Heart left ventricle (tissue), 16 donors: ENCODE measurements around the gene NEK8. TPM values are rescaled to one million over a fixed set of nuclear protein-coding genes. Genes with fewer than 3 reads are reported as not detected.
A peak's percentile ranks its signal among the peaks of the same experiment; 100 is the strongest.

Experiments
- ATAC-seq, 4 donors: fragments of 200-7000 bp; cut with Tn5 transposase; one replicate each; pipeline ENCODE4 v1.9.1; 2020 to 2022; ENCODE audit warnings: moderate library complexity in 4 of 4, mild to moderate bottlenecking in 3 of 4, moderate number of reproducible peaks in 1 of 4
- DNase-seq, 5 donors: peaks; one replicate each; pipeline ENCODE4 v3.0.0-alpha.2; 2020
- H3K27ac ChIP-seq, 12 donors: fragments of 200-600 bp; sonication (generic) in 4 of 12; one replicate each; pipeline versions ENCODE4 v1.5.0 to v1.8.0; 2016 to 2022; ENCODE audit warnings: mild to moderate bottlenecking in 2 of 12
- H3K27me3 ChIP-seq, 9 donors: fragments of 200-600 bp; sonication (generic) in 2 of 9; one replicate each; pipeline versions ENCODE4 v1.5.1 to v1.8.0; 2016 to 2022; ENCODE audit warnings: mild to moderate bottlenecking in 3 of 9
- H3K36me3 ChIP-seq, 9 donors: fragments of 200-600 bp; sonication (generic) in 2 of 9; one replicate each; pipeline versions ENCODE4 v1.5.0 to v1.8.0; 2018 to 2022; ENCODE audit warnings: mild to moderate bottlenecking in 2 of 9
- H3K4me1 ChIP-seq, 12 donors: fragments of 200-600 bp; sonication (generic) in 4 of 12; one replicate each; pipeline versions ENCODE4 v1.5.0 to v1.8.0; 2016 to 2022; ENCODE audit warnings: mild to moderate bottlenecking in 3 of 12
- H3K4me3 ChIP-seq, 12 donors: fragments of 200-600 bp; sonication (generic) in 4 of 12; one replicate each; pipeline versions ENCODE4 v1.5.0 to v1.8.0; 2017 to 2022; ENCODE audit warnings: mild to moderate bottlenecking in 9 of 12, moderate library complexity in 4 of 12
- H3K9me3 ChIP-seq, 12 donors: fragments of 200-600 bp; sonication (generic) in 4 of 12; one replicate each; pipeline versions ENCODE4 v1.5.0 to v1.8.0; 2016 to 2022; ENCODE audit warnings: mild to moderate bottlenecking in 1 of 12
- CTCF ChIP-seq, 12 donors: fragments of 200-600 bp; sonication (generic) in 4 of 12; IDR thresholded peaks; one replicate each; pipeline versions ENCODE4 v1.5.0 to v1.8.0; 2018 to 2022; ENCODE audit warnings: antibody characterized with exemption in 12 of 12, mild to moderate bottlenecking in 5 of 12
- POLR2A ChIP-seq, 2 donors: fragments of 450-650 bp; IDR thresholded peaks; one replicate each; pipeline ENCODE4 v1.6.1; 2017; ENCODE audit warnings: antibody characterized with exemption in 2 of 2, mild to moderate bottlenecking in 2 of 2, moderate library complexity in 2 of 2
- WGBS, 4 donors: extraction: QIAGEN DNeasy Blood & Tissue Kit in 2 of 4; methylation state at CpG; one replicate each; pipeline versions ENCODE4 v1.1.5 to v1.1.7; 2013 to 2018; 5-methylcytosine and 5-hydroxymethylcytosine counted together
- intact Hi-C, 10 donors: fragments of 100-400 bp; cut with DNase I; formaldehyde crosslinking; loops; one replicate each; pipeline versions ENCODE4 v1.11.1 to v1.14.2; 2022
- polyA plus RNA-seq, 2 donors: library from polyadenylated mRNA; stranded (reverse); fragments of 200-250 nt; gene quantifications; one replicate each; pipeline ENCODE4 v1.2.3, GENCODE V29; 2013
- total RNA-seq, 9 donors: library from RNA; depleted of rRNA in 2 of 9; stranded (reverse); fragments of >200 nt in 2 of 9; fragmentation: NEBNext Ultra II Directional in 3 of 9; extraction: Animal tissue kit (Norgen Biotek cat#: 25700) in 3 of 9; gene quantifications; one replicate each; pipeline versions ENCODE4 v1.1.0 to v1.2.4, GENCODE V29; 2016 to 2023
- donor health status: ischemic (EF 13 %, LVEDD 7.1; RV severe dilation, severe dysfunction).
- donor health status: healthy with polysubstance abuse.
- donor health status: DM: no; HTN: yes; CAD: no.
- donor health status: DM: no; HTN: no; CAD: no.
- donor health status: ischemic (EF 25% LVEDD 6.9; RV normal size, moderate dysfunction).
- donor health status: ischemic (EF 25% LVEDD 5.7; RV mildly dilated, moderate dysfunction).
- donor health status: healthy.
- donor health status: DM: yes; HTN: yes; CAD: no.
- donor health status: ischemic (EF 35%, LVEDD 5.7; RV mildly dilated, moderate dysfunction).
- donor health status: nonischemic (EF 11% LVEDD 7.7; RV severe dilation, severe dysfunction).
- donor health status: DM: yes; HTN: yes; CAD: no.
- donor health status: PGD.
- donor health status: ischemic (EF 29% LVEDD 5.4; RV normal size, mild dysfunction).
- donor health status: nonischemic (EF 23%, LVEDD 6.1; RV moderate dilation, normal function).

The NEK8 gene
- total and polyA plus RNA-seq, 11 donors: 0.28 to 2.8 (median 1.1) TPM

DNA sequence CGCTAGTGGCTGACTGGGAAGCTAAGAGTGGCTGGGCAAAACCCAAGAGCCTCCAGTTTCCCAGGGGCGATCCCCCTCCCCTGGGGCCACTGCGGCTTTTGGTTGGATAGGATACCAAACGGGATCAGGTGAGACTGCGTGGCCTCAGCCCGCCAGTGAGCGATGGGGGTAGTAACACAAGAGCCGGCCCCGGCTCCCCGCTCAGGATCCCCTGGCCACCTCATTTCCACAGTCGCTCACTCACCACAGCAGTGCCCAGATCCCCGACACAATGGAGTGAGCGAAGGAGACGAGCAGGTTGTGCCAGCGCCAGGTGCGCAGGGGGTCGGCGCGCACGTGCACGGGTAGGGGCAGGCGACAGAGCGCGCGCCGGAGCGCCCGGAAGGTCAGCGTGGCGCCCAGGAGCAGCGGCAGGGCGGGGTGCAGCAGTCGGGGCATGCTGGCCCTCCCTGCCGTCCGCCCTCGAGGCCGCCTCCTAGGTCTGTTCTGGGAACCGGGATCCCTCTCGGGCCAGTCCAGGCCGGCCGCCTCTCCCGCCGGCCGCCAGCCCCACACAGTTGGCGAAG, 2.8 kb upstream of the NEK8 start:
- ATAC-seq (peak in 2 of 4 donors; percentile 0 to 43), DNase-seq (peak; percentile 40 to 71 (median 66))
- Histone ChIP-seq H3K27me3 (peaks cover 0 to 4% (median 0%) of the 10 kb centered on the region in 9 donors), H3K4me3 (peak overlapping the region in 11 of 12 donors; percentile 28 to 90 (median 83)), H3K4me1 (peaks cover 0 to 63% (median 40%) of the 10 kb centered on the region in 12 donors), H3K36me3 (peaks cover 0 to 44% (median 41%) of the 10 kb centered on the region in 9 donors), H3K27ac (peak overlapping the region in 10 of 12 donors; percentile 22 to 71 (median 54)), H3K9me3 (no peaks in the 10 kb centered on the region)
- WGBS, 4 donors: 2 to 9% (median 3%) methylated on average over 4 to 45 of the region's 45 CpGs
- TF ChIP-seq POLR2A (IDR thresholded peaks at IDR 0.05) (no peak), CTCF (IDR thresholded peaks at IDR 0.05) (no peak)
- intact Hi-C loops: loop anchor here in 9 of 10 donors (1.0 to 10.0 kb wide), 9 partner anchors 25 to 569 kb away; partner anchors contain the start of genes PHF12 (in 2 of the 9) and NUFIP2 (in 1 of the 9)

DNA sequence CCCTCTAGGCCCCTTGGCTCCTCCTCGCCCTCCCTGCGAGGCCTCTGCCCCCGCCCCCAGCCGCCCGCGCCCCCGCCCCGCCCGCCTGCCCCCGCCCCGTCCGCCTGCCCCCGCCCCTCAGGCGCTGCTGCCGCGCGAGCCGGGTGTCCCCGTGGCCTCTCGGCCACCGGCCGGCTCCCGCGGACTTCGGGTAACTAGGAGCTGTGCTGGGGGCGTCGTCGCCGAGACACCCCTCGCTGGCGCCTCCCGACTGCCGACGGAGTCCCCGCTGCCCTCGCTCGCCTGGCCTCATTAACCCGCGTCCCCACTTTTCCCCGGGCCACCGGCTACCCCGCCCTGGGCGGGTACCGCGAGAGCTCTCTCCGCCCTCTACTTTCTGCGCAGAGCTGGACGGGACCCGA, 2.4 kb upstream of the NEK8 start, which contains the start of gene TLCD1:
Gene TLCD1 (minus strand): TSS at position 8 of the 401 bp plus-strand sequence. CDS start 136 bp downstream, outside the sequence.
- intact Hi-C loops: loop anchor here in 9 of 10 donors (1.0 to 10.0 kb wide), 9 partner anchors 24 to 569 kb away; partner anchors contain the start of genes PHF12 (in 2 of the 9) and NUFIP2 (in 1 of the 9)
- Histone ChIP-seq H3K9me3 (no peaks in the 10 kb centered on the region), H3K4me1 (peaks cover 0 to 58% (median 35%) of the 10 kb centered on the region in 12 donors), H3K4me3 (peak within 1 kb of the TSS; percentile 49 to 90 (median 82)), H3K27me3 (peaks cover 0 to 4% (median 0%) of the 10 kb centered on the region in 9 donors), H3K27ac (peak within 1 kb of the TSS in 11 of 12 donors; percentile 27 to 97 (median 66)), H3K36me3 (peaks cover 0 to 40% (median 36%) of the 10 kb centered on the region in 9 donors)
- WGBS, 4 donors: 0 to 2% (median 1%) methylated on average over 1 to 49 of the region's 49 CpGs
- ATAC-seq (peak; percentile 15 to 51 (median 32)), DNase-seq (peak in 4 of 5 donors; percentile 67 to 88 (median 75))
- TF ChIP-seq POLR2A (IDR thresholded peaks at IDR 0.05): no peak
- no peak for TF ChIP-seq CTCF (IDR thresholded peaks at IDR 0.05)

DNA sequence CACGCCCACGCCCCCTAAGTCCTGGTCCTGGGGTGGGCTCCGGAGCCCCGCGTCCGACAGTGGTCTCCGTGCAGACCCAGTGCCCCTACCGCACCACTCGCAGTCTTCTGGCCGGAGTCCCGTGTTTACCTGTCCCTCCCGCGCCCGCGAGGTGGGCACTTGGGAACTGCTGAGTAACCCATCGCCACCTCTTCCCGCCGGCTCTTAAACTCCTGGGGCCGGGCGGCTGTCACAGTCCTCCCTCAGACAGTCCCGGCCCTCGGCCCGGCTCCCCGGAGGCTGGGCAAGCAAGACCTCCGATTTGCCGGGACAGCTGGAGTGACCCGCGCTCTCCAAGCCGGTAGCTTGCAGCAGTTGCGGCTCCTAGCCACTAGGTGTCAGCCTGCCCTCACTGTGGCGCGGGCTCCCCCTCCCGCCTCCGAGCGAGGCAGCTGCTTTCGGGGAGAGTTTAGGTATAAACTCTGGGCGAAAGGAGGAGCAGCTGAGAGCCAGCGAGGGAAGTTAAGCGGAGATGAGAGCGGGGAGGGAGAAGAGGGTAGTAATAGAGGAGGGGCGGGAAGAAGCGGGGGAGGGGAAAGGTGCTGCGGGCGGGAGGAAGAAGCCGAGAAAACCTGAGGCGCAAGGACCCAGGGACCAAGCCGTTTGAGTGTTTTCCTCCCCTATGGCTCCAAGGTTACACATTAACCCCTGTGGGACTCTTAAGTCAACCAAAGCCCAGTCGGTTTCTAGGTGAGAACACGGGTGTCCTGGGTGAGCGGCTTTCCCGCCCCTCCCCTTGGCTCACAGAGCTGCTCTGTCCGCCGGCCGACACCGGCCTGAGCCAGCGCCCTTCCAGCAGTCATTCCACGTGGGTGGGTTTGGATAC, 1.7 kb upstream of the NEK8 start:
- intact Hi-C loops: loop anchor here in 9 of 10 donors (1.0 to 10.0 kb wide), 9 partner anchors 23 to 568 kb away; partner anchors contain the start of genes PHF12 (in 2 of the 9) and NUFIP2 (in 1 of the 9)
- ATAC-seq: peak; percentile 70 to 78 (median 73)

More for the DNA sequence above, 1.7 kb upstream of the NEK8 start:
- TF ChIP-seq POLR2A (IDR thresholded peaks at IDR 0.05) (peak in 1 of 2 donors; percentile 3), CTCF (IDR thresholded peaks at IDR 0.05) (peak in 11 of 12 donors; percentile 99 to 100 (median 99))
- WGBS, 4 donors: 0 to 1% (median 0%) methylated on average over 26 to 57 of the region's 57 CpGs
- Histone ChIP-seq H3K4me1 (peaks cover 0 to 52% (median 29%) of the 10 kb centered on the region in 12 donors), H3K27ac (peak overlapping the region in 11 of 12 donors; percentile 21 to 97 (median 63)), H3K27me3 (peaks cover 0 to 4% (median 0%) of the 10 kb centered on the region in 9 donors), H3K36me3 (peaks cover 0 to 34% (median 30%) of the 10 kb centered on the region in 9 donors), H3K4me3 (peak overlapping the region; percentile 49 to 90 (median 82)), H3K9me3 (no peaks in the 10 kb centered on the region)
- peak; percentile 91 to 97 (median 92) for DNase-seq
